IMR-90 (cell line): ENCODE results near the gene PHLDB1. TPM values are rescaled to one million over a fixed set of nuclear protein-coding genes. Genes with fewer than 3 reads are reported as not detected.

Source experiments
- ATAC-seq: fragments of 200-7000 bp; cut with Tn5 transposase; 2 replicates; pipeline ENCODE4 v1.9.1; 2020; ENCODE audit warnings: low read depth, mild to moderate bottlenecking, moderate library complexity
- BruUV-seq: library from RNA; stranded (reverse); fragments of 400-500 nt; replicated peaks from 2 replicates; lab custom pipeline; 2021; lab: Mats Ljungman, UMichigan
- CTCF ChIA-PET: fragments of 300-600 bp; formaldehyde crosslinking; extraction: SDS; loops from one replicate; lab custom pipeline; 2021; ENCODE audit warnings: antibody characterized with exemption; lab: Yijun Ruan, JAX
- POLR2A ChIA-PET: fragments of 300-600 bp; sonication (Branson Sonifier 250); formaldehyde crosslinking; loops from one replicate; lab custom pipeline; 2022; ENCODE audit warnings: antibody characterized with exemption; ENCODE audit not compliant: unreplicated experiment; lab: Charles Lee
- DNase-seq: peaks from one replicate; pipeline ENCODE4 v3.0.0; 2013
- H2AFZ ChIP-seq: replicated peaks from 2 replicates; pipeline ENCODE3; 2013; ENCODE audit warnings: low read length, mild to moderate bottlenecking; ENCODE audit not compliant: poor library complexity
- H2AK5ac ChIP-seq: 2 replicates; pipeline ENCODE4 v1.6.1; 2013; ENCODE audit warnings: low read depth, low read length, inconsistent platforms
- H2AK9ac ChIP-seq: replicated peaks from 2 replicates; pipeline ENCODE3; 2013; ENCODE audit warnings: mild to moderate bottlenecking, low read depth, low read length, moderate library complexity; ENCODE audit not compliant: poor library complexity
- H2BK120ac ChIP-seq: 2 replicates; pipeline ENCODE4 v1.6.1; 2013; ENCODE audit warnings: low read depth, low read length, inconsistent platforms
- H2BK15ac ChIP-seq: 3 replicates; pipeline ENCODE4 v1.6.1; 2013; ENCODE audit warnings: low read depth, low read length, inconsistent platforms
- H2BK20ac ChIP-seq: 2 replicates; pipeline ENCODE4 v1.6.1; 2013; ENCODE audit warnings: low read depth, mild to moderate bottlenecking, inconsistent platforms, low read length, moderate library complexity
- H2BK5ac ChIP-seq: 2 replicates; pipeline ENCODE4 v1.6.1; 2013; ENCODE audit warnings: mild to moderate bottlenecking, low read depth, low read length, inconsistent platforms; ENCODE audit not compliant: poor library complexity, severe bottlenecking
- H3K14ac ChIP-seq: replicated peaks from 2 replicates; pipeline ENCODE4 v1.6.1; 2013; ENCODE audit warnings: low read depth, low read length, inconsistent platforms
- H3K18ac ChIP-seq: 2 replicates; pipeline ENCODE4 v1.6.1; 2013; ENCODE audit warnings: low read depth, low read length, control low read depth
- H3K23ac ChIP-seq: 2 replicates; pipeline ENCODE4 v1.6.1; 2013; ENCODE audit warnings: low read depth, low read length, inconsistent platforms
- H3K27ac ChIP-seq: 2 replicates; pipeline ENCODE4 v1.5.1; 2013; ENCODE audit warnings: mild to moderate bottlenecking, control low read depth, low read length; ENCODE audit not compliant: insufficient read depth
- H3K27me3 ChIP-seq: 2 replicates; pipeline ENCODE4 v1.6.1; 2013; ENCODE audit warnings: low read length; ENCODE audit not compliant: control insufficient read depth, insufficient read depth
- H3K36me3 ChIP-seq: 2 replicates; pipeline ENCODE4 v1.6.1; 2013; ENCODE audit warnings: low read length, mixed read lengths; ENCODE audit not compliant: control insufficient read depth, insufficient read depth
- H3K4ac ChIP-seq: 2 replicates; pipeline ENCODE4 v1.6.1; 2013; ENCODE audit warnings: low read depth, low read length, inconsistent platforms
- H3K4me1 ChIP-seq: 2 replicates; pipeline ENCODE4 v1.6.1; 2013; ENCODE audit warnings: low read length, mixed read lengths; ENCODE audit not compliant: control insufficient read depth, insufficient read depth
- H3K4me2 ChIP-seq: 2 replicates; pipeline ENCODE4 v1.6.1; 2013; ENCODE audit warnings: low read depth, mild to moderate bottlenecking, control low read depth, low read length, moderate library complexity
- H3K4me3 ChIP-seq: 2 replicates; pipeline ENCODE4 v1.5.1; 2013; ENCODE audit warnings: low read depth, mild to moderate bottlenecking, control low read depth, low read length, moderate library complexity; ENCODE audit not compliant: insufficient read depth
- H3K56ac ChIP-seq: 2 replicates; pipeline ENCODE4 v1.6.1; 2013; ENCODE audit warnings: low read length, inconsistent platforms; ENCODE audit not compliant: insufficient read depth; ENCODE audit errors: extremely low read depth
- H3K79me1 ChIP-seq, 2 experiments: 2 replicates each; pipeline ENCODE4 v1.6.1; 2013; ENCODE audit warnings: low read length in 2 of 2, inconsistent platforms in 1 of 2, low read depth in 1 of 2
- H3K9ac ChIP-seq: 2 replicates; pipeline ENCODE4 v1.6.1; 2013; ENCODE audit warnings: low read depth, low read length, control low read depth
- H3K9me1 ChIP-seq: 2 replicates; pipeline ENCODE4 v1.6.1; 2013; ENCODE audit warnings: low read length, inconsistent platforms; ENCODE audit not compliant: insufficient read depth
- H3K9me3 ChIP-seq: 2 replicates; pipeline ENCODE4 v1.6.1; 2013; ENCODE audit warnings: low read length; ENCODE audit not compliant: control insufficient read depth, insufficient read depth
- H4K20me1 ChIP-seq: 2 replicates; pipeline ENCODE4 v1.6.1; 2013; ENCODE audit warnings: low read length, inconsistent platforms; ENCODE audit not compliant: insufficient read depth
- H4K5ac ChIP-seq: 2 replicates; pipeline ENCODE4 v1.6.1; 2013; ENCODE audit warnings: mild to moderate bottlenecking, low read depth, low read length, control low read depth
- H4K8ac ChIP-seq, 2 experiments: 2 replicates each; pipeline ENCODE4 v1.6.1; 2013; ENCODE audit warnings: low read depth in 2 of 2, low read length in 2 of 2, control low read depth in 1 of 2, inconsistent platforms in 1 of 2
- H4K91ac ChIP-seq: 2 replicates; pipeline ENCODE4 v1.6.1; 2013; ENCODE audit warnings: low read depth, low read length, inconsistent platforms; ENCODE audit not compliant: insufficient read depth
- BHLHE40 ChIP-seq: fragments of 150-350 bp; IDR thresholded peaks from 2 replicates; pipeline ENCODE4 v1.6.1; 2016; ENCODE audit warnings: mild to moderate bottlenecking, low read depth, low read length
- CEBPB ChIP-seq: IDR thresholded peaks from 2 replicates; pipeline ENCODE4 v1.6.1; 2012; ENCODE audit warnings: low read depth, low read length, improper control_type of control experiment
- FOS ChIP-seq: fragments of 150-350 bp; IDR thresholded peaks from 2 replicates; pipeline ENCODE4 v1.6.1; 2016; ENCODE audit warnings: low read depth, low read length
- MAFK ChIP-seq: IDR thresholded peaks from 2 replicates; pipeline ENCODE4 v1.6.1; 2012; ENCODE audit warnings: low read depth, low read length, improper control_type of control experiment
- MAZ ChIP-seq: IDR thresholded peaks from 2 replicates; pipeline ENCODE4 v1.6.1; 2012; ENCODE audit warnings: low read depth, mild to moderate bottlenecking, low read length, improper control_type of control experiment, moderate library complexity, borderline replicate concordance
- MXI1 ChIP-seq: IDR thresholded peaks from 2 replicates; pipeline ENCODE4 v1.6.1; 2012; ENCODE audit warnings: low read depth, mild to moderate bottlenecking, low read length, moderate library complexity, borderline replicate concordance
- POLR2A ChIP-seq: IDR thresholded peaks from 2 replicates; pipeline ENCODE4 v1.6.1; 2012; ENCODE audit warnings: mild to moderate bottlenecking, low read depth, low read length
- WGBS, 2 experiments: methylation state at CpG; one replicate each; pipeline versions ENCODE4 v1.1.5 to v1.1.7; 2013; ENCODE audit warnings: missing lambda C conversion rate in 2 of 2; ENCODE audit not compliant: insufficient read length in 1 of 2; ENCODE audit errors: extremely low coverage in 2 of 2; 5-methylcytosine and 5-hydroxymethylcytosine counted together
- dilution Hi-C: fragments of 300-500 bp; cut with HindIII; formaldehyde crosslinking; loops from one replicate; pipeline ENCODE4 v1.14.3; 2018; ENCODE audit warnings: low sequenced_read_pairs; ENCODE audit not compliant: unreplicated experiment
- in situ Hi-C: fragments of 300-500 bp; cut with MboI; formaldehyde crosslinking; loops from 3 replicates; pipeline ENCODE4 v1.14.3; 2019; ENCODE audit warnings: low sequenced_read_pairs, inconsistent platforms, mixed read lengths
- intact Hi-C: fragments of 100-400 bp; cut with micrococcal nuclease; formaldehyde crosslinking; loops from 2 replicates; pipeline ENCODE4 v1.10.0; 2022
- polyA plus RNA-seq, 3 experiments: library from polyadenylated mRNA; depleted of rRNA; stranded (reverse); fragments of >200 nt; gene quantifications; 2 replicates each; pipeline ENCODE4 v1.2.3, GENCODE V29; 2012; ENCODE audit warnings: low replicate concordance in 1 of 3
- total RNA-seq: library from RNA; depleted of rRNA; stranded (reverse); fragments of >200 nt; gene quantifications from 2 replicates; pipeline ENCODE4 v1.2.3, GENCODE V29; 2012
- TF ChIP-seq, protein P1 (sequence below): fragments of 150-350 bp; IDR thresholded peaks from 2 replicates; pipeline ENCODE4 v1.6.1; 2016; ENCODE audit warnings: low read depth, mild to moderate bottlenecking, low read length, moderate library complexity, borderline replicate concordance

PHLDB1 gene
- total and polyA plus RNA-seq, 2 of the 4 experiments (the other 2 are of a cell fraction), result 40.0 to 90.4 TPM

DNA sequence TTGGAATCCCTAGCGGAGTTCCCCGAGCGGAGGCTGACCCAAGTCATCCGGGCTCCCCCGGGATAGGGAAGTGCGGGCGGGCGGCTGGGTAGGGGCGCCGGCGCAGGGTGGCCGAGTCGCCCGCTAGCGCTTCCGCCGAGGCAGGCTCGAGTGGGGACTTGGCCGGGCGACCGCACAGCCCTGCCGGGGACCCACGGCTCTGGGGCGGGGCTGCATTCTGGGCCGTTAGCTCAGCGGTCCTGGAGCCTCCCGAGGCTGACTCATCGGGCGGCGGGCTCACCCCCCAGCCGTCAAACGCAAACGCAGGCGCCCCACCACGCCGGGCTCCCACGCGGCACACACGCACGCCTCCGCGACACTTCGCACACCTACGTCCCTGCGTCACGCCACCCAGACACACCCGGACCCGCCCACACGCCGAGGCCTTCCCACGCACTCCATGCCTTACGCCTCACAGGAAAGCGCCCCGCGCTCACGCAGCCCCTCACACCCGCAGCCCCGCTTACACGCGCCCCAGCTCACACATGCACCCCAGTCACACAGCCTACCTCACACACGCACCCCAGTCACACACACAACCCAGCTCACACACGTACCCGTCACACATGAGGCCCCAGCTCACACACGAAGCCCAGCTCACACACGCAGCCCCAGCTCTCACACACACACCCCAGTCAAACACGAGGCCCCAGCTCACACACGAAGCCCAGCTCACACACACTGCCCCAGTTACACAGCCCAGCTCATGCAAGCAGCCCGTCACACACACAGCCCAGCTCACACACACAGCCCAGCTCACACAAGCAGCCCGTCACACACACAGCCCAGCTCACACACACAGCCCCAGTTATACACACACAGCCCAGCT is 1.2 kb downstream of the PHLDB1 start:
- Histone ChIP-seq H3K56ac (peak overlapping the region; percentile 84), H3K23ac (peak overlapping the region; percentile 100), H3K14ac (peak overlapping the region; percentile 99), H3K9me3 (no peaks in the 10 kb centered on the region), H3K36me3 (peaks cover 4% of the 10 kb centered on the region), H3K4me1 (peaks cover 43% of the 10 kb centered on the region), H2BK15ac (peak overlapping the region; percentile 100; the same call in 2 of the 3 replicates), H2BK5ac (peak overlapping the region; percentile 98), H3K9me1 (peaks cover 32% of the 10 kb centered on the region), H3K4ac (peak overlapping the region; percentile 100), H2AK5ac (peak overlapping the region; percentile 100), H4K91ac (peak overlapping the region; percentile 98), H2BK120ac (peak overlapping the region; percentile 97), H3K18ac (peak overlapping the region; percentile 90), H3K79me1 (peaks cover 5 to 50% of the 10 kb centered on the region in 2 experiments; a peak in 3 of 4 replicates), H3K9ac (peak overlapping the region; percentile 98), H3K4me3 (peak overlapping the region; percentile 93), H3K27ac (peak overlapping the region; percentile 90), H2AFZ (peak overlapping the region; percentile 86), H4K20me1 (peaks cover 19% of the 10 kb centered on the region), H4K5ac (peak overlapping the region; percentile 97), H2AK9ac (peak overlapping the region; percentile 97), H3K27me3 (no peaks in the 10 kb centered on the region), H3K4me2 (peak overlapping the region; percentile 91), H4K8ac (peak overlapping the region; percentile 87 to 97), H2BK20ac (peak overlapping the region; percentile 92)
- dilution Hi-C loops, result no loop called here
- POLR2A ChIA-PET, result interaction anchor here (3.6 kb wide), 1 partner anchor 11 kb away, joined by 36 read pairs; no protein-coding TSS in a partner anchor
- TF ChIP-seq MXI1 (peak; percentile 77; the same call in 1 of the 2 replicates), CEBPB (no peak; the same call in 1 of the 2 replicates), FOS (peak; percentile 92), MAZ (peak; percentile 72; the same call in 1 of the 2 replicates), BHLHE40 (peak; percentile 90), POLR2A (peak; percentile 71; the same call in 1 of the 2 replicates), MAFK (no peak)
- TF ChIP-seq, protein P1, sequence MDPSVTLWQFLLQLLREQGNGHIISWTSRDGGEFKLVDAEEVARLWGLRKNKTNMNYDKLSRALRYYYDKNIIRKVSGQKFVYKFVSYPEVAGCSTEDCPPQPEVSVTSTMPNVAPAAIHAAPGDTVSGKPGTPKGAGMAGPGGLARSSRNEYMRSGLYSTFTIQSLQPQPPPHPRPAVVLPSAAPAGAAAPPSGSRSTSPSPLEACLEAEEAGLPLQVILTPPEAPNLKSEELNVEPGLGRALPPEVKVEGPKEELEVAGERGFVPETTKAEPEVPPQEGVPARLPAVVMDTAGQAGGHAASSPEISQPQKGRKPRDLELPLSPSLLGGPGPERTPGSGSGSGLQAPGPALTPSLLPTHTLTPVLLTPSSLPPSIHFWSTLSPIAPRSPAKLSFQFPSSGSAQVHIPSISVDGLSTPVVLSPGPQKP, result no peak
- CTCF ChIA-PET, result interaction anchor here (0.7 kb wide), 1 partner anchor 36 kb away, joined by 3 read pairs; the partner anchor contains the start of gene ARCN1
- in situ Hi-C loops, result no loop called here
- intact Hi-C loops, result loop anchor here (1.0 to 5.0 kb wide), 2 partner anchors 10 to 49 kb away; no protein-coding TSS in a partner anchor
- WGBS, 2 experiments, result 11% methylated on average over 38 of the region's 69 CpGs; no CpG with 5 or more reads in 1 of the 2 experiments
- BruUV-seq, result TSS peak; percentile 71
- DNase-seq (peak; percentile 85), ATAC-seq (peak; percentile 48)
